H1 (cell line): ENCODE results near the gene ZDHHC11. TPM values are rescaled to one million over a fixed set of nuclear protein-coding genes. Genes with fewer than 3 reads are reported as not detected.
"Not testable (repeated sequence)": the region's sequence is repeated elsewhere in the genome, so short reads cannot be mapped to it uniquely, and the experiment has no call there.

ENCODE experiments used
- CTCF ChIA-PET: fragments of 300-600 bp; sonication (Branson Sonifier 250); formaldehyde crosslinking; loops from one replicate; lab custom pipeline; 2021; ENCODE audit not compliant: partially characterized antibody; lab: Charles Lee
- POLR2A ChIA-PET: fragments of 300-600 bp; sonication (Branson Sonifier 250); formaldehyde crosslinking; loops from one replicate; lab custom pipeline; 2021; ENCODE audit warnings: inconsistent platforms; ENCODE audit not compliant: partially characterized antibody; lab: Charles Lee
- DNase-seq, 2 experiments: peaks; one replicate each; pipeline versions ENCODE4 v3.0.0 to v3.0.0-alpha.2; 2010 to 2022; ENCODE audit warnings: low spot score in 2 of 2, low read depth in 1 of 2, mixed read lengths in 1 of 2
- FAIRE-seq: peaks from 2 replicates; lab custom pipeline; 2011; peaks lifted over from hg19 to GRCh38; lab: Jason Lieb, UNC
- H2AFZ ChIP-seq: 2 replicates; pipeline ENCODE4 v1.8.1; 2012; ENCODE audit warnings: low read length, inconsistent platforms
- H2AK5ac ChIP-seq: 2 replicates; pipeline ENCODE4 v1.6.1; 2013; ENCODE audit warnings: low read depth, low read length
- H2BK120ac ChIP-seq: replicated peaks from 2 replicates; pipeline ENCODE3; 2013; ENCODE audit warnings: low read depth, low read length, inconsistent platforms
- H2BK12ac ChIP-seq: 2 replicates; pipeline ENCODE4 v1.6.1; 2013; ENCODE audit warnings: low read depth, low read length
- H2BK15ac ChIP-seq: 2 replicates; pipeline ENCODE4 v1.6.1; 2013; ENCODE audit warnings: low read length
- H2BK20ac ChIP-seq: 2 replicates; pipeline ENCODE4 v1.6.1; 2013; ENCODE audit warnings: low read length
- H2BK5ac ChIP-seq: 2 replicates; pipeline ENCODE4 v1.6.1; 2013; ENCODE audit warnings: low read depth, low read length
- H3K14ac ChIP-seq: 2 replicates; pipeline ENCODE4 v1.6.1; 2013; ENCODE audit warnings: inconsistent platforms; ENCODE audit not compliant: insufficient read length
- H3K18ac ChIP-seq: 2 replicates; pipeline ENCODE4 v1.6.1; 2013; ENCODE audit warnings: low read length; ENCODE audit errors: extremely low read depth
- H3K23ac ChIP-seq: 2 replicates; pipeline ENCODE4 v1.6.1; 2013; ENCODE audit warnings: inconsistent platforms; ENCODE audit not compliant: insufficient read length
- H3K23me2 ChIP-seq: 2 replicates; pipeline ENCODE4 v1.6.1; 2013; ENCODE audit warnings: low read depth, low read length
- H3K27ac ChIP-seq: 2 replicates; pipeline ENCODE4 v1.6.1; 2011; ENCODE audit warnings: low read depth, low read length, inconsistent platforms
- H3K27me3 ChIP-seq, 4 experiments: replicated peaks in 1 of 4; 1 replicate in 1 of 4; 2 replicates in 3 of 4; pipeline versions ENCODE4 v1.6.1 to v1.8.1; 2011 to 2013; ENCODE audit warnings: low read length in 3 of 4, mild to moderate bottlenecking in 3 of 4, inconsistent platforms in 2 of 4, mixed read lengths in 2 of 4, moderate library complexity in 1 of 4; ENCODE audit not compliant: control insufficient read depth in 3 of 4, insufficient read depth in 3 of 4; ENCODE audit errors: extremely low read depth in 1 of 4
- H3K36me3 ChIP-seq, 4 experiments: 2 replicates each; pipeline versions ENCODE4 v1.6.1 to v1.8.1; 2011 to 2013; ENCODE audit warnings: mild to moderate bottlenecking in 4 of 4, low read length in 3 of 4, moderate library complexity in 2 of 4, control low read depth in 1 of 4, inconsistent platforms in 1 of 4; ENCODE audit not compliant: insufficient read depth in 4 of 4, control insufficient read depth in 2 of 4
- H3K4ac ChIP-seq: replicated peaks from 2 replicates; pipeline ENCODE3; 2013; ENCODE audit warnings: low read length, low read depth, mixed read lengths, inconsistent platforms; ENCODE audit not compliant: insufficient read length
- H3K4me1 ChIP-seq, 4 experiments: replicated peaks in 1 of 4; 1 replicate in 1 of 4; 2 replicates in 3 of 4; pipeline versions ENCODE4 v1.6.1 to v1.8.1; 2011 to 2013; ENCODE audit warnings: low read length in 3 of 4, inconsistent platforms in 2 of 4, mixed read lengths in 1 of 4; ENCODE audit not compliant: insufficient read depth in 4 of 4, control insufficient read depth in 3 of 4
- H3K4me2 ChIP-seq, 2 experiments: 2 replicates each; pipeline versions ENCODE4 v1.6.1 to v1.8.1; 2011 to 2013; ENCODE audit warnings: low read depth in 2 of 2, low read length in 2 of 2, control low read depth in 1 of 2, inconsistent platforms in 1 of 2, mild to moderate bottlenecking in 1 of 2; ENCODE audit not compliant: insufficient read depth in 1 of 2
- H3K4me3 ChIP-seq, 4 experiments: fragments of 200-600, 300-600 bp in 1 of 4; sonication (generic), shearing (Covaris generic), sonication (Bioruptor Twin) in 1 of 4; 2 replicates each; pipeline versions ENCODE4 v1.5.1 to v1.8.1; 2011 to 2016; ENCODE audit warnings: low read length in 4 of 4, low read depth in 3 of 4, control low read depth in 2 of 4, inconsistent platforms in 2 of 4, mild to moderate bottlenecking in 2 of 4, mixed read lengths in 1 of 4, moderate library complexity in 1 of 4; ENCODE audit not compliant: insufficient read depth in 2 of 4; ENCODE audit errors: extremely low read depth in 1 of 4
- H3K56ac ChIP-seq: replicated peaks from 2 replicates; pipeline ENCODE3; 2013; ENCODE audit warnings: low read depth, mild to moderate bottlenecking, mixed read lengths, low read length, inconsistent platforms; ENCODE audit not compliant: insufficient read length
- H3K79me1 ChIP-seq: 2 replicates; pipeline ENCODE4 v1.6.1; 2013; ENCODE audit warnings: low read depth, low read length, control low read depth
- H3K79me2 ChIP-seq, 2 experiments: 2 replicates each; pipeline versions ENCODE4 v1.6.1 to v1.8.1; 2012 to 2013; ENCODE audit warnings: low read length in 2 of 2, mild to moderate bottlenecking in 2 of 2, inconsistent platforms in 1 of 2; ENCODE audit not compliant: insufficient read depth in 2 of 2, control insufficient read depth in 1 of 2
- H3K9ac ChIP-seq, 4 experiments: replicated peaks in 1 of 4; 1 replicate in 1 of 4; 2 replicates in 3 of 4; pipeline versions ENCODE4 v1.6.1 to v1.8.1; 2011 to 2013; ENCODE audit warnings: low read depth in 3 of 4, low read length in 3 of 4, control low read depth in 2 of 4, mild to moderate bottlenecking in 2 of 4, moderate library complexity in 2 of 4, inconsistent platforms in 1 of 4; ENCODE audit errors: extremely low read depth in 1 of 4
- H3K9me3 ChIP-seq, 2 experiments: 2 replicates each; pipeline versions ENCODE4 v1.6.1 to v1.8.1; 2012 to 2013; ENCODE audit warnings: mild to moderate bottlenecking in 2 of 2, moderate library complexity in 2 of 2, control low read depth in 1 of 2, inconsistent platforms in 1 of 2, low read depth in 1 of 2, low read length in 1 of 2, mixed read lengths in 1 of 2; ENCODE audit not compliant: insufficient read depth in 2 of 2
- H4K20me1 ChIP-seq, 2 experiments: replicated peaks in 1 of 2; 2 replicates each; pipeline versions ENCODE3 to v1.8.1; 2011 to 2013; ENCODE audit warnings: inconsistent platforms in 2 of 2, low read length in 2 of 2, mild to moderate bottlenecking in 1 of 2; ENCODE audit not compliant: insufficient read depth in 2 of 2, control insufficient read depth in 1 of 2
- H4K5ac ChIP-seq: 2 replicates; pipeline ENCODE4 v1.6.1; 2013; ENCODE audit warnings: low read length, low read depth, mixed read lengths, inconsistent platforms; ENCODE audit not compliant: insufficient read length
- H4K8ac ChIP-seq: 2 replicates; pipeline ENCODE4 v1.8.0; 2013; ENCODE audit warnings: mild to moderate bottlenecking, moderate library complexity, low read length, inconsistent platforms; ENCODE audit not compliant: insufficient read depth; ENCODE audit errors: extremely low read depth
- H4K91ac ChIP-seq: replicated peaks from 2 replicates; pipeline ENCODE3; 2013; ENCODE audit warnings: low read length, mixed read lengths, inconsistent platforms; ENCODE audit not compliant: insufficient read length
- CTCF ChIP-seq, 3 experiments: IDR thresholded peaks; 1 replicate in 2 of 3; 2 replicates in 1 of 3; pipeline versions ENCODE4 v1.5.1 to v1.6.1; 2011; ENCODE audit warnings: low read length in 3 of 3, mild to moderate bottlenecking in 3 of 3, inconsistent platforms in 2 of 3, low read depth in 1 of 3, moderate library complexity in 1 of 3; ENCODE audit not compliant: insufficient read depth in 1 of 3; ENCODE audit errors: control extremely low read depth in 1 of 3
- RAD21 ChIP-seq, 2 experiments: IDR thresholded peaks in 1 of 2; conservative IDR thresholded peaks in 1 of 2; 2 replicates each; pipeline ENCODE4 v1.6.1; 2011; ENCODE audit warnings: low read depth in 2 of 2, low read length in 2 of 2, improper control_type of control experiment in 1 of 2, inconsistent platforms in 1 of 2, mild to moderate bottlenecking in 1 of 2, moderate library complexity in 1 of 2
- WGBS, 2 experiments: shearing (Covaris generic) in 1 of 2; methylation state at CpG; one replicate each; pipeline versions ENCODE4 v1.1.6 to v1.1.7; 2013 to 2015; ENCODE audit warnings: low lambda C conversion rate in 2 of 2, mixed read lengths in 2 of 2, inconsistent platforms in 1 of 2, low coverage in 1 of 2, missing lambda C conversion rate in 1 of 2; ENCODE audit not compliant: insufficient replicate concordance in 2 of 2, insufficient coverage in 1 of 2, insufficient read length in 1 of 2; ENCODE audit errors: extremely low coverage in 1 of 2, missing lambda C conversion rate in 1 of 2; 5-methylcytosine and 5-hydroxymethylcytosine counted together
- polyA plus RNA-seq, 7 experiments: library from polyadenylated mRNA; depleted of rRNA in 3 of 7; stranded (reverse) in 5 of 7; unstranded in 2 of 7; fragments of >200 nt in 5 of 7; fragments of 200-250 nt in 2 of 7; gene quantifications; 1 replicate in 5 of 7; 2 replicates in 1 of 7; 4 replicates in 1 of 7; pipeline versions ENCODE4 v1.2.1 to v1.2.3, GENCODE V29; 2011 to 2013; ENCODE audit warnings: missing spikeins in 2 of 7, mixed read lengths in 2 of 7
- total RNA-seq: library from RNA; stranded (reverse); fragmentation: NEBNext Ultra II Directional; extraction: Animal tissue kit (Norgen Biotek cat#: 25700); gene quantifications from 2 replicates; pipeline ENCODE4 v1.2.1, GENCODE V29; 2021

The ZDHHC11 gene
- total and polyA plus RNA-seq, 2 of the 8 experiments (the other 6 are each of a cell fraction or from before 2014, with no cell fraction given): 4.7 to 16.6 TPM

- TF ChIP-seq RAD21 (IDR thresholded peaks at IDR 0.05 in 1 of 2, conservative IDR thresholded peaks at IDR 0.05 in 1 of 2; ENCODE audit: low read depth in 2 of 2, low read length in 2 of 2): peak; percentile 51 to 61
- peak in 2 of 3 experiments; percentile 16 to 33; a peak in 3 of 4 replicates for TF ChIP-seq CTCF (IDR thresholded peaks at IDR 0.05; ENCODE audit: control extremely low read depth in 1 of 3, insufficient read depth in 1 of 3, low read depth in 1 of 3, low read length in 3 of 3)
- TF ChIP-seq, all 59 proteins: peak for 2; not testable (repeated sequence) for 57
- POLR2A ChIA-PET, H3K4me3 ChIP-seq, H3K27ac ChIP-seq, H3K9ac ChIP-seq, H4K5ac ChIP-seq, H3K56ac ChIP-seq, H3K23me2 ChIP-seq, H3K9me3 ChIP-seq, H3K4me2 ChIP-seq, H4K8ac ChIP-seq, H4K20me1 ChIP-seq, H2AFZ ChIP-seq, FAIRE-seq, DNase-seq, H2BK12ac ChIP-seq, H3K4me1 ChIP-seq, H3K36me3 ChIP-seq, H3K14ac ChIP-seq, H3K18ac ChIP-seq, H3K4ac ChIP-seq, H4K91ac ChIP-seq, H3K79me1 ChIP-seq, H3K79me2 ChIP-seq, H2BK15ac ChIP-seq, H2BK5ac ChIP-seq, H3K27me3 ChIP-seq, H2BK120ac ChIP-seq, H3K23ac ChIP-seq, H2BK20ac ChIP-seq, H2AK5ac ChIP-seq: not testable (repeated sequence)
- CTCF ChIA-PET: interaction anchor here (0.6 to 0.7 kb wide), 2 partner anchors 19 to 85 kb away, joined by 3 read pairs; no protein-coding TSS in a partner anchor
- 81% methylated on average over 17 of the region's 22 CpGs; no CpG with 5 or more reads in 1 of the 2 experiments for WGBS, 2 experiments
Measured at GRCh38 chr5:843926-844325, 6.9 kb downstream of the ZDHHC11 start.
